ENCODE data around the gene HDAC2. TPM values are rescaled to one million over a fixed set of nuclear protein-coding genes. Genes with fewer than 3 reads are reported as not detected.

Gene HDAC2
- total and polyA plus RNA-seq, 2 experiments from 2014 or later = 343 to 355 TPM

- no peak overlapping the region for H3K27ac Mint-ChIP-seq
- H3K36me3 ChIP-seq (ENCODE audit: insufficient read depth) = no peaks in the 10 kb centered on the region
- no peak overlapping the region for H2AFZ ChIP-seq
- no peaks in the 10 kb centered on the region for H3K36me3 Mint-ChIP-seq (ENCODE audit: low read depth)
- no peaks in the 10 kb centered on the region for H3K4me1 ChIP-seq (ENCODE audit: insufficient read depth)
- no peaks in the 10 kb centered on the region for H3K9me3 Mint-ChIP-seq
- no peak for TF ChIP-seq CREB1 (CRISPR knock-in tag; IDR thresholded peaks at IDR 0.05; ENCODE audit: low read depth)
- TF ChIP-seq POLR2AphosphoS5 (IDR thresholded peaks at IDR 0.05; ENCODE audit: low read depth) = no peak
- no peak for TF ChIP-seq CTCF (conservative IDR thresholded peaks at IDR 0.05; ENCODE audit: low read depth in 2 of 2)
- TF ChIP-seq ETS1 (IDR thresholded peaks at IDR 0.05) = no peak
- TF ChIP-seq EZH2 (IDR thresholded peaks at IDR 0.05; ENCODE audit: low read depth, unreplicated experiment) = no peak
- TF ChIP-seq NANOG (IDR thresholded peaks at IDR 0.05; ENCODE audit: borderline replicate concordance) = no peak
- no peak for TF ChIP-seq EZH2phosphoT487 (IDR thresholded peaks at IDR 0.05; ENCODE audit: unreplicated experiment)
- no peak for TF ChIP-seq ZNF114 (CRISPR knock-in tag; IDR thresholded peaks at IDR 0.05)
- TF ChIP-seq REST (IDR thresholded peaks at IDR 0.05; ENCODE audit: unreplicated experiment) = no peak
- TF ChIP-seq STAT1 (IDR thresholded peaks at IDR 0.05; ENCODE audit: unreplicated experiment) = no peak
- no peak for TF ChIP-seq JUNB (IDR thresholded peaks at IDR 0.05; ENCODE audit: unreplicated experiment)
- no peak for TF ChIP-seq ZNF331 (CRISPR knock-in tag; IDR thresholded peaks at IDR 0.05; ENCODE audit: low read depth)
- no peak for TF ChIP-seq ZNF462 (CRISPR knock-in tag; IDR thresholded peaks at IDR 0.05)
- H3K27me3 ChIP-seq (ENCODE audit: insufficient read depth) = no peaks in the 10 kb centered on the region
- no peaks in the 10 kb centered on the region for H3K9me2 ChIP-seq (ENCODE audit: insufficient read depth)
- H3K4me2 ChIP-seq = no peak overlapping the region
- ATAC-seq (no peak), DNase-seq (ENCODE audit: low spot score) (no peak)
- no peak overlapping the region for H3K4me3 Mint-ChIP-seq
- no peak overlapping the region for H3K4me3 ChIP-seq
- H4K20me1 ChIP-seq (replicated peaks; ENCODE audit: insufficient read depth) = no peaks in the 10 kb centered on the region; the same call in 1 of the 2 replicates
- H3K27me3 Mint-ChIP-seq (ENCODE audit: insufficient read depth, low read depth, poor library complexity) = no peaks in the 10 kb centered on the region
- H3K27ac ChIP-seq (ENCODE audit: low read depth) = no peak overlapping the region
- no peaks in the 10 kb centered on the region for H3K79me2 ChIP-seq (replicated peaks; ENCODE audit: insufficient read depth)
- H3F3A ChIP-seq (replicated peaks; ENCODE audit: low read depth) = no peaks in the 10 kb centered on the region
- no peaks in the 10 kb centered on the region for H3K4me1 Mint-ChIP-seq
These were observed 47.4 kb downstream of the HDAC2 start for GRCh38 chr6:113923526-113923925.
